Measurements from ENCODE around the gene F3. TPM values are rescaled to one million over a fixed set of nuclear protein-coding genes. Genes with fewer than 3 reads are reported as not detected.

F3 gene
- total and polyA plus RNA-seq, 4 donors, result 1.0 to 2.7 (median 1.4) TPM

DNA sequence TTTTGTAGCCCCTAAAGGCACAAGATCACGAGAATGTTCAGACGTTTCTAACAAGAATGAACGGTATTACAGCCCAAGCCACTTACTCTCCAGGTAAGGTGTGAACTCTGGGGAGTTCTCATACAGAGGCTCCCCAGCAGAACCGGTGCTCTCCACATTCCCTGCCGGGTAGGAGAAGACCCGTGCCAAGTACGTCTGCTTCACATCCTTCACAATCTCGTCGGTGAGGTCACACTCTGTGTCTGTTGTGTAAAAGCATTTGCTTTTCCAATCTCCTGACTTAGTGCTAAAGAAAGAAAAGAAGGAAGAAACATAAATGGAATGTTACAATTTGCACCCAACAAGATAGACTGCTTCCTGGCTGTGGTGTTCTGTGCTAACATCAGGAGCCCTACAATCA, 5.7 kb downstream of the F3 start:
- DNase-seq (ENCODE audit: low spot score), result no peak
- Histone ChIP-seq H3K4me3 (ENCODE audit: low read depth in 1 of 3, low read length in 3 of 3) (no peak overlapping the region), H3K36me3 (ENCODE audit: control insufficient read depth in 4 of 4, insufficient read depth in 3 of 4, low read depth in 1 of 4, low read length in 3 of 4) (no peaks in the 10 kb centered on the region), H3K27me3 (ENCODE audit: control insufficient read depth in 4 of 4, insufficient read depth in 4 of 4, low read length in 3 of 4) (no peaks in the 10 kb centered on the region), H3K9ac (ENCODE audit: low read depth in 1 of 2, low read length in 2 of 2) (no peak overlapping the region), H3K9me3 (ENCODE audit: control insufficient read depth in 4 of 4, low read length in 3 of 4) (no peaks in the 10 kb centered on the region), H3K27ac (ENCODE audit: low read depth in 1 of 2, low read length in 2 of 2) (no peak overlapping the region), H3K4me1 (ENCODE audit: control insufficient read depth in 4 of 4, insufficient read depth in 4 of 4, low read length in 3 of 4) (peaks cover 0 to 4% (median under 1%) of the 10 kb centered on the region in 4 donors)
- WGBS, result 89% methylated on average over 9 of the region's 9 CpGs
- TF ChIP-seq, protein P1, sequence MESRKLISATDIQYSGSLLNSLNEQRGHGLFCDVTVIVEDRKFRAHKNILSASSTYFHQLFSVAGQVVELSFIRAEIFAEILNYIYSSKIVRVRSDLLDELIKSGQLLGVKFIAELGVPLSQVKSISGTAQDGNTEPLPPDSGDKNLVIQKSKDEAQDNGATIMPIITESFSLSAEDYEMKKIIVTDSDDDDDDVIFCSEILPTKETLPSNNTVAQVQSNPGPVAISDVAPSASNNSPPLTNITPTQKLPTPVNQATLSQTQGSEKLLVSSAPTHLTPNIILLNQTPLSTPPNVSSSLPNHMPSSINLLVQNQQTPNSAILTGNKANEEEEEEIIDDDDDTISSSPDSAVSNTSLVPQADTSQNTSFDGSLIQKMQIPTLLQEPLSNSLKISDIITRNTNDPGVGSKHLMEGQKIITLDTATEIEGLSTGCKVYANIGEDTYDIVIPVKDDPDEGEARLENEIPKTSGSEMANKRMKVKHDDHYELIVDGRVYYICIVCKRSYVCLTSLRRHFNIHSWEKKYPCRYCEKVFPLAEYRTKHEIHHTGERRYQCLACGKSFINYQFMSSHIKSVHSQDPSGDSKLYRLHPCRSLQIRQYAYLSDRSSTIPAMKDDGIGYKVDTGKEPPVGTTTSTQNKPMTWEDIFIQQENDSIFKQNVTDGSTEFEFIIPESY (IDR thresholded peaks at IDR 0.05), result no peak
- no peak for TF ChIP-seq FOXA2 (IDR thresholded peaks at IDR 0.05)
- no peak for TF ChIP-seq RXRA (IDR thresholded peaks at IDR 0.05)
- TF ChIP-seq, protein P2, sequence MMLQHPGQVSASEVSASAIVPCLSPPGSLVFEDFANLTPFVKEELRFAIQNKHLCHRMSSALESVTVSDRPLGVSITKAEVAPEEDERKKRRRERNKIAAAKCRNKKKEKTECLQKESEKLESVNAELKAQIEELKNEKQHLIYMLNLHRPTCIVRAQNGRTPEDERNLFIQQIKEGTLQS (IDR thresholded peaks at IDR 0.05), result no peak
- no peak for TF ChIP-seq GABPA (IDR thresholded peaks at IDR 0.05 in 1 of 2, conservative IDR thresholded peaks at IDR 0.05 in 1 of 2)
- TF ChIP-seq YY1 (IDR thresholded peaks at IDR 0.05), result no peak
- TF ChIP-seq RAD21 (IDR thresholded peaks at IDR 0.05), result no peak
- TF ChIP-seq HNF4G (IDR thresholded peaks at IDR 0.05), result no peak
- no peak for TF ChIP-seq JUND (IDR thresholded peaks at IDR 0.05)
- no peak for TF ChIP-seq HNF4A (conservative IDR thresholded peaks at IDR 0.05)
- TF ChIP-seq, protein P3, sequence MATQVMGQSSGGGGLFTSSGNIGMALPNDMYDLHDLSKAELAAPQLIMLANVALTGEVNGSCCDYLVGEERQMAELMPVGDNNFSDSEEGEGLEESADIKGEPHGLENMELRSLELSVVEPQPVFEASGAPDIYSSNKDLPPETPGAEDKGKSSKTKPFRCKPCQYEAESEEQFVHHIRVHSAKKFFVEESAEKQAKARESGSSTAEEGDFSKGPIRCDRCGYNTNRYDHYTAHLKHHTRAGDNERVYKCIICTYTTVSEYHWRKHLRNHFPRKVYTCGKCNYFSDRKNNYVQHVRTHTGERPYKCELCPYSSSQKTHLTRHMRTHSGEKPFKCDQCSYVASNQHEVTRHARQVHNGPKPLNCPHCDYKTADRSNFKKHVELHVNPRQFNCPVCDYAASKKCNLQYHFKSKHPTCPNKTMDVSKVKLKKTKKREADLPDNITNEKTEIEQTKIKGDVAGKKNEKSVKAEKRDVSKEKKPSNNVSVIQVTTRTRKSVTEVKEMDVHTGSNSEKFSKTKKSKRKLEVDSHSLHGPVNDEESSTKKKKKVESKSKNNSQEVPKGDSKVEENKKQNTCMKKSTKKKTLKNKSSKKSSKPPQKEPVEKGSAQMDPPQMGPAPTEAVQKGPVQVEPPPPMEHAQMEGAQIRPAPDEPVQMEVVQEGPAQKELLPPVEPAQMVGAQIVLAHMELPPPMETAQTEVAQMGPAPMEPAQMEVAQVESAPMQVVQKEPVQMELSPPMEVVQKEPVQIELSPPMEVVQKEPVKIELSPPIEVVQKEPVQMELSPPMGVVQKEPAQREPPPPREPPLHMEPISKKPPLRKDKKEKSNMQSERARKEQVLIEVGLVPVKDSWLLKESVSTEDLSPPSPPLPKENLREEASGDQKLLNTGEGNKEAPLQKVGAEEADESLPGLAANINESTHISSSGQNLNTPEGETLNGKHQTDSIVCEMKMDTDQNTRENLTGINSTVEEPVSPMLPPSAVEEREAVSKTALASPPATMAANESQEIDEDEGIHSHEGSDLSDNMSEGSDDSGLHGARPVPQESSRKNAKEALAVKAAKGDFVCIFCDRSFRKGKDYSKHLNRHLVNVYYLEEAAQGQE (IDR thresholded peaks at IDR 0.05), result no peak
- no peak for TF ChIP-seq TAF1 (conservative IDR thresholded peaks at IDR 0.05)
- no peak for TF ChIP-seq NR2F2 (IDR thresholded peaks at IDR 0.05)
- TF ChIP-seq, protein P4, sequence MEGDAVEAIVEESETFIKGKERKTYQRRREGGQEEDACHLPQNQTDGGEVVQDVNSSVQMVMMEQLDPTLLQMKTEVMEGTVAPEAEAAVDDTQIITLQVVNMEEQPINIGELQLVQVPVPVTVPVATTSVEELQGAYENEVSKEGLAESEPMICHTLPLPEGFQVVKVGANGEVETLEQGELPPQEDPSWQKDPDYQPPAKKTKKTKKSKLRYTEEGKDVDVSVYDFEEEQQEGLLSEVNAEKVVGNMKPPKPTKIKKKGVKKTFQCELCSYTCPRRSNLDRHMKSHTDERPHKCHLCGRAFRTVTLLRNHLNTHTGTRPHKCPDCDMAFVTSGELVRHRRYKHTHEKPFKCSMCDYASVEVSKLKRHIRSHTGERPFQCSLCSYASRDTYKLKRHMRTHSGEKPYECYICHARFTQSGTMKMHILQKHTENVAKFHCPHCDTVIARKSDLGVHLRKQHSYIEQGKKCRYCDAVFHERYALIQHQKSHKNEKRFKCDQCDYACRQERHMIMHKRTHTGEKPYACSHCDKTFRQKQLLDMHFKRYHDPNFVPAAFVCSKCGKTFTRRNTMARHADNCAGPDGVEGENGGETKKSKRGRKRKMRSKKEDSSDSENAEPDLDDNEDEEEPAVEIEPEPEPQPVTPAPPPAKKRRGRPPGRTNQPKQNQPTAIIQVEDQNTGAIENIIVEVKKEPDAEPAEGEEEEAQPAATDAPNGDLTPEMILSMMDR (IDR thresholded peaks at IDR 0.05; ENCODE audit: low read depth, low read length, missing input control), result no peak
- TF ChIP-seq EGR1 (IDR thresholded peaks at IDR 0.05; ENCODE audit: low read depth in 2 of 2), result no peak
- no peak for TF ChIP-seq FOXA1 (IDR thresholded peaks at IDR 0.05)
- TF ChIP-seq, protein P5, sequence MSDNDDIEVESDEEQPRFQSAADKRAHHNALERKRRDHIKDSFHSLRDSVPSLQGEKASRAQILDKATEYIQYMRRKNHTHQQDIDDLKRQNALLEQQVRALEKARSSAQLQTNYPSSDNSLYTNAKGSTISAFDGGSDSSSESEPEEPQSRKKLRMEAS (IDR thresholded peaks at IDR 0.05), result no peak
- TF ChIP-seq SP1 (IDR thresholded peaks at IDR 0.05), result no peak

All from liver (tissue), 9 donors.